Effector CD4-positive, alpha-beta T cell (primary cell): ENCODE data around the gene EAPP.
"Not testable (repeated sequence)": the region's sequence is repeated elsewhere in the genome, so short reads cannot be mapped to it uniquely, and the experiment has no call there.

ENCODE experiments used
- DNase-seq: peaks from one replicate; pipeline ENCODE4 v3.0.0-alpha.2; 2020

Gene EAPP

DNA sequence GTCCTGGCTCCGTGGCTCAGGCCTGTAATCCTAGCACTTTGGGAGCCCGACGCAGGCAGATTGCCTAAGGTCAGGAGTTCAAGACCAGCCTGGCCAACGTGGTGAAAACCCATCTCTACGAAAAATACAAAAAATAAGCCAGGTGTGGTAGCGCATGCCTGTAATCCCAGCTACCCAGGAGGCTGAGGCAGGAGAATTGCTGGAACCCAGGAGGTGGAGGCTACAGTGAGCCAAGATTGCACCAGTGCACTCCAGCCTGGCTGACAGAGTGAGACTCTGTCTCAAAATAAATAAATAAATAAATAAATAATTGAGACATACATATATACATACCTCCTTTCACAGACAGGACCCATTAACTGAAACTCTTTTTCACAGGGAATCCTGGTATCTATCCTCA is 1.4 kb downstream of the EAPP start:
- DNase-seq = not testable (repeated sequence)

- no peak for DNase-seq
Observed at GRCh38 chr14:34537677-34538009, 1.9 kb downstream of the EAPP start.

DNA sequence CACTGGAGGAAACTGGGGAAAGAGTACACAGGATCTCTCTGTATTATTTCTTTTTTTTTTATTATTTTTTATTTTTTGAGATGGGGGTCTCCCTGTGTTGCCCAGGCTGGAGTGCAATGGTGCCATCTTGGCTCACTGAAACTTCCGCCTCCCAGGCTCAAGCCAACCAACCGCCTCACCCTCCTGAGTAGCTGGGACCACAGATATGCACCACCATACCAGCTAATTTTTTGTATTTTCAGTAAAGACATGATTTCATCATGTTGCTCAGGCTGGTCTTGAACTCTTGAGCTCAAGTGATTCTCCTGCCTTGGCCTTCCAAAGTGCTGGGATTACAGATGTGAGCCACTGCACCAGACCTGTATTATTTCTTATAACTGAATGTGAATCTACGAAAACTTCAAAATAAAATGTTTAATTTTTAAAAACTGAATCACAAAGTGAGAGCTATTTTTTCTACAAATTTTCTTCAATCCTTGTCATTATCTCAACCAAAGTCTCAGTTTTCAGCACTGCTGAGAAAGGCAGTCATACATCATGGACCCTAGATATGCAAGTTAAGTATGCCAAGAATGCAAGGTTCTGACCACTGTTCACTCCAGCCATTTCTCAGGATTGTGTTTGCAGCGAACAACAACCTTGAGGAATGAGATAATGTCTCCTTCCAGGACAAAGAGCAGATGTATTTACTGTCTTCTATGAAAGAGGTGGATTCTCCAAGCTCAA is 2.4 kb downstream of the EAPP start:
- DNase-seq = no peak

DNA sequence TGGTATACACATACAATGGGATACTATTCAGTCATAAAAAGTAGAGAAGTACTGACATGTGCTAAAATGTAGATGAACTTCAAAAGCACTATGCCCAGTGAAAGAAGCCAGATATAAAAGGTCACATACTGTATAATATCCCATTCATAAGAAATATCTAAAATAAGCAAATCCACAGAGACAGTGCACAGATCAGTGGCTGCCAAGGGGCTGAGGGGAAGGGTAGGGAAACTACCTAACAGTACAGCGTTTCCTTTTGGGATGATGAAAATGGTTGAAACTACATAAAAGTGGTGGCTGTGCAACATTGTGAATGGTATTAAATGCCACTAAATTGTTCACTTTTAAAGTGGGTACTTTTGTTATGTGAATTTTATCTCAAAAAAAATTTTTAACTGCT is 11.9 kb downstream of the EAPP start:
- no peak for DNase-seq

DNA sequence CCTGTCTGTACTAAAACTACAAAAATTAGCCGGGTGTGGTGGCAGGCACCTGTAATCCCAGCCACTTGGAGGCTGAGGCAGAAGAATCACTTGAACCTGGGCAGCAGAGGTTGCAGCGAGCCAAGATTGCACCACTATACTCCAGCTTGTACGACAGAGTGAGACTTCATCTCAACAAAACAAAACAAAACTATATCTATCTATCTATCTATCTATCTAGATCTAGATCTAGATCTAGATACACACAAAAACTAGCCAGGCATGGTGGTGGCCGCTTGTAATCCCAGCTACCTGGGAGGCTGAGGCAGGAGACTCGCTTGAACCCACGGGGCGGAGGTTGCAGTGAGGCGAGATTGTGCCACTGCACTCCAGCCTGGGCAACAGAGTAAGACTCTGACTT is 15.3 kb downstream of the EAPP start:
- DNase-seq = not testable (repeated sequence)

GRCh38 chr14:34522496-34522895 is 17.0 kb downstream of the EAPP start:
- DNase-seq = no peak

GRCh38 chr14:34521071-34521470 is 18.4 kb downstream of the EAPP start:
- not testable (repeated sequence) for DNase-seq

- not testable (repeated sequence) for DNase-seq
Observed at GRCh38 chr14:34520304-34520970, 19.1 kb downstream of the EAPP start.

GRCh38 chr14:34507884-34508283 is 31.6 kb downstream of the EAPP start:
- no peak for DNase-seq

GRCh38 chr14:34507459-34507858 is 32.0 kb downstream of the EAPP start:
- no peak for DNase-seq

- not testable (repeated sequence) for DNase-seq
Observed at GRCh38 chr14:34505124-34505491, 34.4 kb downstream of the EAPP start.

DNA sequence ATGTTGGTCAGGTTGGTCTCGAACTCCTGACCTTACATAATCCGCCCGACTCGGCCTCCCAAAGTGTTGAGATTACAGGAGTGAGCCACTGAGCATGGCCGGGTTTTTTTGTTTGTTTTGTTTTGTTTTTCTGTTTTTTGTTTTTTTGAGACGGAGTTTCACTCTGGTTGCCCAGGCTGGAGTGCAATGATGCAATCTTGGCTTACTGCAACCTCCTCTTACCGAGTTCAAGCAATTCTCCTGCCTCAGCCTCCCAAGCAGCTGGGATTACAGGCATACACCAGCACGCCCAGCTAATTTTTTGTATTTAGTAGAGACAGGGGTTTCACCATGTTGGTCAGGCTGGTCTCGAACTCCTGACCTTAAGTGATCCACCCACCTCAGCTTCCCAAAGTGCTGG is 35.5 kb downstream of the EAPP start:
- DNase-seq = not testable (repeated sequence)

DNA sequence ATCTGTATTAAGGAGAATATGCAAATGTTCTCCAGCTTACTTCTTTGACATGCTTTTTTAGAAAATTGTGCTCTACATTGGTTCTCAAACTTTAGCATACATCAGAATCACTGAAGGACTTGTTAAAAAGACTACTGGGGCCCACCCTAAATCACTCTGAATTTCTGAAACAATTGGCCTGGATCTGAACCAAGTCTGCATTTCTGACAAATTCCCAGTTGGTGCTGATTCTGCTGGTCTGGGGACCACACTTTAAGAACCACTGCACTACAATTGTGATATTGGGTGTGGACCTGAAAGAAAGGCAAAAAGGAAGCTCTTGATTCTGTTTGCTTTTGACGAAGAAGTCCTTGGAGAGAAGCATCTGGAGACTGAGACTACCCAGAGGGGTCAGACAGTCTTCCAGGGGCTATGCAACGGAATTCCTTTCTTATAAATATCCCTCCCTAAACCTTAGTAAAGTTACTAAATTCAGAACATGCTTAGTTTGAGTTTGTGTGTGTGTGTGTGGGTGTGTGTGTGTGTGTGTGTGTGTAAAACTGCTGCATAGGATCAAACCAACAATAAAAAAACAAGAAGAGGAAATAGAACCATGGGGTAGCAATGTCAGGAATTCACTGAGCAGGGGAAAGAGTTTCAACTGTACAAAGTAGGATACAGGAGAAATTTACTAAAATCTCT is 36.8 kb downstream of the EAPP start:
- no peak for DNase-seq

GRCh38 chr14:34502001-34502400 is 37.5 kb downstream of the EAPP start:
- DNase-seq = no peak

GRCh38 chr14:34501004-34501580 is 38.4 kb downstream of the EAPP start:
- no peak for DNase-seq

DNA sequence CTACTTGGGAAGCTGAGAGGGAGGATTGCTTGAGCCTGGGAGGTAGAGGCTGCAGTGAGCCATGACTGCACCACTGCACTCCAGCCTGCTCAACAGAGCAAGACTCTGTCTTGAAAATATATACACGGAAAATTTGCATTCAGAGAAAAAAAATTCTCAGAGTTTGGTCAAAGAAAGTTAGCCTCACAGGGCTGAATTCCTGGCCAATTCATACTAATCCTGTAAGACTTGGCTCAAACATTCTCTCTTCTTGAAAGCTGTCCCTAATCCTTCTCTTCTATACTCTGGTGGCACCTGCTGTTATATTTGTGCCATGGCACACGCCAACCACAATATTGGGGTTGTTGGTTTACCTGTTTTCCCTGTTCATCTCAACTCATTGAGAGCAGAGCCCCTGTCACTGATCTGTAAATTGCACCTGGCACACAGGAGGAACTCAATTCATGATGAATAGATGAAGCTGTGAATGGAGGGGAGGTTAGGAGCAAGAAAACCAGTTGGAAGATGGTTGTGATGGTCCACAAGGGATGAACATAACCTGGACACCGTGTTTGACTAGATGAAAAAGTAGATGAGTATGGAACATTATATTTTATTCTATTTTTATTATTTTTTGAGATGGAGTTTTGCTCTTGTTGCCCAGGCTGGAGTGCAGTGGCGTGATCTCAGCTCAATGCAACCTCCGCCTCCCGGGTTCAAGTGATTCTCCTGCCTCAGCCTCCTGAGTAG is 40.7 kb downstream of the EAPP start:
- DNase-seq = no peak

DNA sequence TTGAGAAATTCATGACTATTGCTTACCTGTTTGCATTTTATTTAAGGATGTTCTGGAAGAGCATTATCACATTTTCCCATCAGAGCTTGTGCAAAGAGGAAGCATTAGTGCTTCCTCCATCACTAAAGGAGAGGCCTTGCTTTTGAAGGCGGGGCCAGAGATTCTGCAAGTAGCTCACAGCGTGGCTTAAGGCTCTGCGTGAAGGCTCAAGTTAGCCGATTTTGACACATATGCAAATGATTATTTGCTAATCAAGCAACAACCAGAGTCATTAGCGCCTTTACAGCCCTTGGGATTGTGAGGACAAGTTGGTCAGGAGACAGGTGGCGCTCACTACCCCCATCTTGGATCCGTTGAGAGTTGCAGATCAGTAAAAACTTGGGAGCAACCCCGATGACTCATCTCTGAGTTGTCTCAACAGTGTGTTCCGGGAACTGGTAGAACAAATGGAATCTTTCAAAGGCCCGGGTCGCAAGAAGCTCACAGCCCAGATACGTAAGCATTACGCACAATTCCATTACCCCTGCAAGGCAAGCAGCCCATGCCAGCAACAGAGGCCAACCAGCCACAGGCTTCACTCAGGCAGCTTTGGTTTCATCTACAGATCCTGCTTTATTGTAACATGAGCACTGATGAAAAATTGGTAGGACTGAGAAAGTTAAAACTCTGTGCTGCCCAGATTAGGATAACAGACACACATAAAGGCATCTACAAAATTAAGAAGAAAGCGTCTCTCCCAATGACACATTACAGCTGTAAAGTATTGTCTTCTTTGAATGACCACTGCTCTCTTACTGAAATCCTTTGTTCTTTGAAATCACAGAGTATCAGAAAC is 42.6 kb downstream of the EAPP start:
- DNase-seq = no peak

- no peak for DNase-seq
Observed at GRCh38 chr14:34496007-34496678, 43.4 kb downstream of the EAPP start.

DNA sequence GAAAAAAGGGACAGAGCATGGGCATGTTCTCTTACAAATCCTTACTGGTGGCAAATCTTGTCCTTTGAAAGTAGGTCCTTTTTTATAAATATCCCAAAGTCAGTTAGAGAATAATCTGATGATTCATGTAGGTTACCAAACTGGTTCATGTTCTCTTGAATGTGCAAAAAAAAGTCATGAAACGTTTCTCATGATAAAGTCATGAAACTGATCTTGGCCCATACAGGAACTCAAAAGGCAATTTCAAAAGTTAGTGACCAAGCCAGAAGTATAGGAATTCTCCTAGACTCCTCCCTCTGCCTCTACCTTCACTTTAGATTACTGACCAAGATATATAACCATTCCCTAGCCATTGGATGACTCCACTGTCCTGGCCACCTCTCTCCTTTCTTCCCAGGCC is 50.2 kb downstream of the EAPP start:
- no peak for DNase-seq

GRCh38 chr14:34488528-34488927 is 51.0 kb downstream of the EAPP start:
- no peak for DNase-seq

DNA sequence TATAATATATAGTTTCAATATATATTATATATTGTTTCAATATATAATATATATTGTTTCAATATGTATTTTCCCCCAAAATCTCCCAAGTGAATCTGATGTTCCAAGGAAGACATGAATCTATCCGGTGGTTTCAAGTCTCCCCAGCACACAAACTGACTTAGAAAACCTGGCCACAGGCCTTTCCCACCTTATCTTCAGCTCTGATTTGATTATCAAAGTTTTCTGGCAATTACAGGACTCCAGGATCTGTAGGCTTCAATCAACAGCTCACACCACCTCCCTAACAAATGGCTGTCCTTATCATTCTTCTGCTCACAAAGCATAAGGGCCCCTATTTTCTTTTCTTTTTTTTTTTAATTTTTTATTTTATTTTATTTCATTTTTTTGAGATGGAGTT is 54.8 kb downstream of the EAPP start:
- DNase-seq = no peak

- no peak for DNase-seq
Observed at GRCh38 chr14:34482463-34482862, 57.0 kb downstream of the EAPP start.
